GM23338 (cell line): ENCODE data around the gene FXYD6. TPM values are rescaled to one million over a fixed set of nuclear protein-coding genes. Genes with fewer than 3 reads are reported as not detected.

Experiments used
- ATAC-seq: fragments of 200-7000 bp; cut with Tn5 transposase; 3 replicates; pipeline ENCODE4 v1.9.1; 2020
- DNase-seq: peaks from one replicate; pipeline ENCODE4 v3.0.0-alpha.2; 2015; ENCODE audit warnings: low spot score
- H2AFZ ChIP-seq: fragments of 200-600 bp; sonication (generic); 2 replicates; pipeline ENCODE4 v1.8.0; 2016; ENCODE audit warnings: antibody characterized with exemption, mild to moderate bottlenecking, moderate library complexity
- H3F3A ChIP-seq: fragments of 200-600 bp; sonication (generic); replicated peaks from 2 replicates; pipeline ENCODE4 v1.8.0; 2017; ENCODE audit warnings: antibody characterized with exemption, mixed run types, low read depth
- H3K27ac ChIP-seq: fragments of 200-600 bp; sonication (generic); 2 replicates; pipeline ENCODE4 v1.6.1; 2016; ENCODE audit warnings: low read depth
- H3K27me3 ChIP-seq: fragments of 200-600 bp; sonication (generic); 2 replicates; pipeline ENCODE4 v1.8.0; 2016; ENCODE audit warnings: mild to moderate bottlenecking, mixed run types, moderate library complexity; ENCODE audit not compliant: insufficient read depth
- H3K36me3 ChIP-seq: fragments of 200-600 bp; sonication (generic); 2 replicates; pipeline ENCODE4 v1.8.0; 2016; ENCODE audit warnings: mild to moderate bottlenecking; ENCODE audit not compliant: insufficient read depth
- H3K4me1 ChIP-seq: fragments of 200-600 bp; sonication (generic); 2 replicates; pipeline ENCODE4 v1.8.0; 2016; ENCODE audit warnings: mild to moderate bottlenecking, moderate library complexity; ENCODE audit not compliant: insufficient read depth
- H3K4me2 ChIP-seq: fragments of 200-600 bp; sonication (generic); 2 replicates; pipeline ENCODE4 v1.7.1; 2017; ENCODE audit warnings: mixed run types
- H3K4me3 ChIP-seq: fragments of 200-600 bp; sonication (generic); 2 replicates; pipeline ENCODE4 v1.6.1; 2016; ENCODE audit warnings: mixed run types
- H3K79me2 ChIP-seq: fragments of 200-600 bp; sonication (generic); replicated peaks from 2 replicates; pipeline ENCODE4 v1.8.0; 2017; ENCODE audit warnings: mild to moderate bottlenecking; ENCODE audit not compliant: insufficient read depth
- H3K9me2 ChIP-seq: fragments of 200-600 bp; sonication (generic); 2 replicates; pipeline ENCODE4 v1.8.0; 2017; ENCODE audit not compliant: insufficient read depth
- H4K20me1 ChIP-seq: fragments of 200-600 bp; sonication (generic); replicated peaks from 2 replicates; pipeline ENCODE4 v1.8.0; 2017; ENCODE audit warnings: mild to moderate bottlenecking; ENCODE audit not compliant: insufficient read depth
- H3K27ac Mint-ChIP-seq: 2 replicates; pipeline ENCODE4 v1.8.0; 2020; ENCODE audit warnings: inconsistent platforms, mild to moderate bottlenecking, moderate library complexity, mixed read lengths
- H3K27me3 Mint-ChIP-seq: 3 replicates; pipeline ENCODE4 v1.8.0; 2022; ENCODE audit warnings: low read depth, mild to moderate bottlenecking, moderate library complexity, mixed read lengths, inconsistent platforms; ENCODE audit not compliant: insufficient read depth, poor library complexity
- H3K36me3 Mint-ChIP-seq: 3 replicates; pipeline ENCODE4 v1.8.0; 2021; ENCODE audit warnings: low read depth, mild to moderate bottlenecking, inconsistent platforms, moderate library complexity, mixed read lengths
- H3K4me1 Mint-ChIP-seq: 3 replicates; pipeline ENCODE4 v1.8.0; 2020; ENCODE audit warnings: mild to moderate bottlenecking, inconsistent platforms, mixed read lengths
- H3K4me3 Mint-ChIP-seq: 3 replicates; pipeline ENCODE4 v1.8.0; 2021; ENCODE audit warnings: moderate library complexity, mild to moderate bottlenecking, inconsistent platforms, mixed read lengths
- H3K9me3 Mint-ChIP-seq: 3 replicates; pipeline ENCODE4 v1.8.0; 2020; ENCODE audit warnings: moderate library complexity, mild to moderate bottlenecking, inconsistent platforms, mixed read lengths
- CREB1 ChIP-seq: fragments of 250-450 bp; sonication (Bioruptor Pico); IDR thresholded peaks from 2 replicates; pipeline ENCODE4 v1.5.0; 2020; ENCODE audit warnings: low read depth, mild to moderate bottlenecking, moderate library complexity
- CTCF ChIP-seq, 2 experiments: fragments of 200-600 bp in 1 of 2; sonication (generic) in 1 of 2; conservative IDR thresholded peaks; 2 replicates each; pipeline versions ENCODE4 v1.5.1 to v1.6.1; 2016 to 2017; ENCODE audit warnings: antibody characterized with exemption in 2 of 2, low read depth in 2 of 2, mild to moderate bottlenecking in 2 of 2, moderate library complexity in 1 of 2
- ZNF462 ChIP-seq: fragments of 250-450 bp; sonication (Bioruptor Pico); IDR thresholded peaks from 2 replicates; pipeline ENCODE4 v1.5.0; 2020; ENCODE audit warnings: mild to moderate bottlenecking, moderate library complexity
- polyA plus RNA-seq: library from polyadenylated mRNA; unstranded; fragments of >200 nt; fragmentation: Nextera tagmentation; extraction: Ambion mirVana; gene quantifications from 2 replicates; pipeline ENCODE4 v1.2.1, GENCODE V29; 2016
- total RNA-seq: library from RNA; depleted of rRNA; stranded (reverse); fragments of >200 nt; shearing (Covaris generic); gene quantifications from 2 replicates; pipeline ENCODE4 v1.2.3, GENCODE V29; 2014

Gene FXYD6
- total and polyA plus RNA-seq, 2 experiments from 2014 or later = 26.2 to 30.7 TPM

- no peak for TF ChIP-seq ZNF462 (CRISPR knock-in tag)
- no peak for TF ChIP-seq CREB1 (CRISPR knock-in tag)
Observed at GRCh38 chr11:117908959-117909610, 32.6 kb upstream of the FXYD6 start (continued).

GRCh38 chr11:117908109-117908895 lies 31.8 kb upstream of the FXYD6 start:
- no peak overlapping the region for H3K27ac ChIP-seq
- Mint-ChIP-seq H3K4me3 (no peak overlapping the region), H3K36me3 (no peaks in the 10 kb centered on the region), H3K4me1 (peaks cover 10% of the 10 kb centered on the region), H3K9me3 (no peaks in the 10 kb centered on the region), H3K27me3 (peaks cover 3% of the 10 kb centered on the region), H3K27ac (no peak overlapping the region)
- H4K20me1 ChIP-seq = no peaks in the 10 kb centered on the region
- peak in 1 of 2 experiments; percentile 42; a peak in 2 of 4 replicates for TF ChIP-seq CTCF (conservative IDR thresholded peaks at IDR 0.05; ENCODE audit: low read depth in 2 of 2)
- TF ChIP-seq CREB1 (CRISPR knock-in tag) = no peak
- H3K9me2 ChIP-seq = no peaks in the 10 kb centered on the region
- no peaks in the 10 kb centered on the region for H3K79me2 ChIP-seq
- no peak overlapping the region for H3K4me3 ChIP-seq
- DNase-seq = no peak
- H3K4me1 ChIP-seq = 0 out of 2 replicates have a peak, but pooled peaks cover 3% of the 10 kb centered on the region
- H3K27me3 ChIP-seq = no peaks in the 10 kb centered on the region
- peak overlapping the region; percentile 67 for H3K4me2 ChIP-seq
- ATAC-seq = no peak
- no peaks in the 10 kb centered on the region for H3F3A ChIP-seq
- H3K36me3 ChIP-seq = no peaks in the 10 kb centered on the region
- no peak overlapping the region for H2AFZ ChIP-seq
